Measurements from ENCODE around the gene AOPEP.

DNA sequence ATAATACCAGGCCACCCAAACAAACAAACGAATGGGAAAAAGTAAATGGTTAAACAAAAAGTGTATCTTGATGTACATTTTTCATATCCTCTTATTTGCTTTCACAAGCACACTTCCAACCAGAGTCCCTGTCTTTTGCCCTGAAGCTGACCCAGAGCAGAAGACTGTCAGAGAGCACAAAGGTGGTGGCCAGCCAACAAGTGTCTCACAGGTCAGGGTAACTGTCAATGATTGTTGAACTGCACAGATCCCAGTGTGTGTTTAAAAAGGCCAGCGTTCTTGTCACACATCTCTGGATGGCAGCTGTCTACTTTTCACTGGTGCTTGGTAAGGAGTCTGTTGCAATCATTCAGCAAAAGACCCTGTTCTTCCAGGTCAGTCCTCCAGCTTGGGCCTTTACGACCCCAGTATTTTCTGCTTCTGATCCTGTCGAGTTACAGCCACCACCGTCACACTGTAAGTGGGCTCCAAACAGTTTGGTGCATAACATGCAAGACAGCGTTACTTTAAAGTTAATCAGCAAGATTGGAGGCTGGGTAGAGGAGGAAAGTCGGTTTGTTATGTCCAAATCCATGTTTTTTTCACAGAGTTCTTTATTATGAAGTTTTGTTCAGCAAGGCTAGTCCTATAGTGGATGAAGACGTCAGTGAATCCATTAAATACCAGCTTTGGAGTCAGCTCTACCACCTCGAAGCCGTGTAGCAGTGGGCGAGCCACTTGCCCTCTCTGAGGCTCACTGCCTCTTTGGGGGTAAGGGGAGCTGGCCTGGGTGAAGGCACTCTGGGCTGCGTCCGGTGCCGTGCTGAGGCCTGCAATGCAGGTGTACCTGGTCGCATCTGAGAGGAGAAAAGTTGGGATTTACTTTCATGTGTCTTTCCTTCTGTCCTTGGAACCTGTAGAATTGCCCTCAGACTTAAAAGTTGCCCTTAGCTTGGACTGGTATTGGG, 265.7 kb downstream of the AOPEP start:
- TF ChIP-seq ZNF404 (tag by site-specific recombination; IDR thresholded peaks at IDR 0.05) (no peak), ZNF274 (IDR thresholded peaks at IDR 0.05; ENCODE audit: low read length) (no peak), ZNF274 (tag by site-specific recombination; IDR thresholded peaks at IDR 0.05; ENCODE audit: borderline replicate concordance) (no peak), MYNN (tag by site-specific recombination; IDR thresholded peaks at IDR 0.05; ENCODE audit: borderline replicate concordance) (no peak), ZNF510 (tag by site-specific recombination; IDR thresholded peaks at IDR 0.05; ENCODE audit: insufficient replicate concordance) (no peak), SETDB1 (IDR thresholded peaks at IDR 0.05; ENCODE audit: insufficient read length, low read length) (no peak), ZNF174 (tag by site-specific recombination; IDR thresholded peaks at IDR 0.05) (no peak)
- TF ChIP-seq, protein P1, sequence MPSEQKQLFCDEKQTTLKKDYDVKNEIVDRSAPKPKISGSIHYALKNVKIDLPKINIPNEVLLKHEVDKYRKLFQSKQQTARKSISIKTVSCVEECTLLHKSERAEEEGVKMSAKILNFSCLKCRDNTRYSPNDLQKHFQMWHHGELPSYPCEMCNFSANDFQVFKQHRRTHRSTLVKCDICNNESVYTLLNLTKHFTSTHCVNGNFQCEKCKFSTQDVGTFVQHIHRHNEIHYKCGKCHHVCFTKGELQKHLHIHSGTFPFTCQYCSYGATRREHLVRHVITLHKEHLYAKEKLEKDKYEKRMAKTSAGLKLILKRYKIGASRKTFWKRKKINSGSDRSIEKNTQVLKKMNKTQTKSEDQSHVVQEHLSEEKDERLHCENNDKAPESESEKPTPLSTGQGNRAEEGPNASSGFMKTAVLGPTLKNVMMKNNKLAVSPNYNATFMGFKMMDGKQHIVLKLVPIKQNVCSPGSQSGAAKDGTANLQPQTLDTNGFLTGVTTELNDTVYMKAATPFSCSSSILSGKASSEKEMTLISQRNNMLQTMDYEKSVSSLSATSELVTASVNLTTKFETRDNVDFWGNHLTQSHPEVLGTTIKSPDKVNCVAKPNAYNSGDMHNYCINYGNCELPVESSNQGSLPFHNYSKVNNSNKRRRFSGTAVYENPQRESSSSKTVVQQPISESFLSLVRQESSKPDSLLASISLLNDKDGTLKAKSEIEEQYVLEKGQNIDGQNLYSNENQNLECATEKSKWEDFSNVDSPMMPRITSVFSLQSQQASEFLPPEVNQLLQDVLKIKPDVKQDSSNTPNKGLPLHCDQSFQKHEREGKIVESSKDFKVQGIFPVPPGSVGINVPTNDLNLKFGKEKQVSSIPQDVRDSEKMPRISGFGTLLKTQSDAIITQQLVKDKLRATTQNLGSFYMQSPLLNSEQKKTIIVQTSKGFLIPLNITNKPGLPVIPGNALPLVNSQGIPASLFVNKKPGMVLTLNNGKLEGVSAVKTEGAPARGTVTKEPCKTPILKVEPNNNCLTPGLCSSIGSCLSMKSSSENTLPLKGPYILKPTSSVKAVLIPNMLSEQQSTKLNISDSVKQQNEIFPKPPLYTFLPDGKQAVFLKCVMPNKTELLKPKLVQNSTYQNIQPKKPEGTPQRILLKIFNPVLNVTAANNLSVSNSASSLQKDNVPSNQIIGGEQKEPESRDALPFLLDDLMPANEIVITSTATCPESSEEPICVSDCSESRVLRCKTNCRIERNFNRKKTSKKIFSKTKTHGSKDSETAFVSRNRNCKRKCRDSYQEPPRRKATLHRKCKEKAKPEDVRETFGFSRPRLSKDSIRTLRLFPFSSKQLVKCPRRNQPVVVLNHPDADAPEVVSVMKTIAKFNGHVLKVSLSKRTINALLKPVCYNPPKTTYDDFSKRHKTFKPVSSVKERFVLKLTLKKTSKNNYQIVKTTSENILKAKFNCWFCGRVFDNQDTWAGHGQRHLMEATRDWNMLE (tag by site-specific recombination; conservative IDR thresholded peaks at IDR 0.05; ENCODE audit: low read depth): no peak
- TF ChIP-seq, protein P2, sequence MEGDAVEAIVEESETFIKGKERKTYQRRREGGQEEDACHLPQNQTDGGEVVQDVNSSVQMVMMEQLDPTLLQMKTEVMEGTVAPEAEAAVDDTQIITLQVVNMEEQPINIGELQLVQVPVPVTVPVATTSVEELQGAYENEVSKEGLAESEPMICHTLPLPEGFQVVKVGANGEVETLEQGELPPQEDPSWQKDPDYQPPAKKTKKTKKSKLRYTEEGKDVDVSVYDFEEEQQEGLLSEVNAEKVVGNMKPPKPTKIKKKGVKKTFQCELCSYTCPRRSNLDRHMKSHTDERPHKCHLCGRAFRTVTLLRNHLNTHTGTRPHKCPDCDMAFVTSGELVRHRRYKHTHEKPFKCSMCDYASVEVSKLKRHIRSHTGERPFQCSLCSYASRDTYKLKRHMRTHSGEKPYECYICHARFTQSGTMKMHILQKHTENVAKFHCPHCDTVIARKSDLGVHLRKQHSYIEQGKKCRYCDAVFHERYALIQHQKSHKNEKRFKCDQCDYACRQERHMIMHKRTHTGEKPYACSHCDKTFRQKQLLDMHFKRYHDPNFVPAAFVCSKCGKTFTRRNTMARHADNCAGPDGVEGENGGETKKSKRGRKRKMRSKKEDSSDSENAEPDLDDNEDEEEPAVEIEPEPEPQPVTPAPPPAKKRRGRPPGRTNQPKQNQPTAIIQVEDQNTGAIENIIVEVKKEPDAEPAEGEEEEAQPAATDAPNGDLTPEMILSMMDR (tag by site-specific recombination; IDR thresholded peaks at IDR 0.05): no peak

Measured in HEK293 (cell line).